IPS DF 6.9 (cell line): ENCODE measurements around the gene MYT1.
"Not testable (repeated sequence)": the region's sequence is repeated elsewhere in the genome, so short reads cannot be mapped to it uniquely, and the experiment has no call there.

ENCODE experiments used
- DNase-seq: peaks from one replicate; pipeline ENCODE4 v3.0.0-alpha.2; 2013; ENCODE audit warnings: low read depth, low spot score
- H3K27ac ChIP-seq: one replicate; pipeline ENCODE4 v1.5.1; 2013; ENCODE audit warnings: low read length, control low read depth
- H3K27me3 ChIP-seq: 2 replicates; pipeline ENCODE4 v1.6.1; 2013; ENCODE audit warnings: mild to moderate bottlenecking, low read length; ENCODE audit not compliant: control insufficient read depth, insufficient read depth
- H3K36me3 ChIP-seq: 2 replicates; pipeline ENCODE4 v1.6.1; 2013; ENCODE audit warnings: low read length; ENCODE audit not compliant: control insufficient read depth, insufficient read depth
- H3K4me1 ChIP-seq: 2 replicates; pipeline ENCODE4 v1.6.1; 2013; ENCODE audit warnings: low read length; ENCODE audit not compliant: control insufficient read depth, insufficient read depth
- H3K4me3 ChIP-seq: 2 replicates; pipeline ENCODE4 v1.5.1; 2013; ENCODE audit warnings: mild to moderate bottlenecking, low read length
- H3K9me3 ChIP-seq: 2 replicates; pipeline ENCODE4 v1.6.1; 2013; ENCODE audit warnings: low read length, inconsistent platforms; ENCODE audit not compliant: control insufficient read depth, insufficient read depth
- WGBS: extraction: QIAGEN DNeasy Blood & Tissue Kit; methylation state at CpG from one replicate; pipeline ENCODE4 v1.1.7; 2013; ENCODE audit warnings: mixed read lengths, missing lambda C conversion rate; ENCODE audit not compliant: insufficient read length, insufficient coverage; 5-methylcytosine and 5-hydroxymethylcytosine counted together

The MYT1 gene

GRCh38 chr20:64164123-64164836 is at the start of gene MYT1:
MYT1 (plus strand) TSS chr20:64164452; CDS start chr20:64198862, 34,410 bp downstream.
- Histone ChIP-seq H3K4me3 (no peak within 1 kb of the TSS), H3K36me3 (no peaks in the 10 kb centered on the region), H3K27me3 (no peaks in the 10 kb centered on the region; the same call in 1 of the 2 replicates), H3K9me3 (no peaks in the 10 kb centered on the region), H3K4me1 (peaks cover 12% of the 10 kb centered on the region), H3K27ac (no peak within 1 kb of the TSS)
- no peak for DNase-seq
- no CpG with 5 or more reads among the region's 21 CpGs for WGBS

DNA sequence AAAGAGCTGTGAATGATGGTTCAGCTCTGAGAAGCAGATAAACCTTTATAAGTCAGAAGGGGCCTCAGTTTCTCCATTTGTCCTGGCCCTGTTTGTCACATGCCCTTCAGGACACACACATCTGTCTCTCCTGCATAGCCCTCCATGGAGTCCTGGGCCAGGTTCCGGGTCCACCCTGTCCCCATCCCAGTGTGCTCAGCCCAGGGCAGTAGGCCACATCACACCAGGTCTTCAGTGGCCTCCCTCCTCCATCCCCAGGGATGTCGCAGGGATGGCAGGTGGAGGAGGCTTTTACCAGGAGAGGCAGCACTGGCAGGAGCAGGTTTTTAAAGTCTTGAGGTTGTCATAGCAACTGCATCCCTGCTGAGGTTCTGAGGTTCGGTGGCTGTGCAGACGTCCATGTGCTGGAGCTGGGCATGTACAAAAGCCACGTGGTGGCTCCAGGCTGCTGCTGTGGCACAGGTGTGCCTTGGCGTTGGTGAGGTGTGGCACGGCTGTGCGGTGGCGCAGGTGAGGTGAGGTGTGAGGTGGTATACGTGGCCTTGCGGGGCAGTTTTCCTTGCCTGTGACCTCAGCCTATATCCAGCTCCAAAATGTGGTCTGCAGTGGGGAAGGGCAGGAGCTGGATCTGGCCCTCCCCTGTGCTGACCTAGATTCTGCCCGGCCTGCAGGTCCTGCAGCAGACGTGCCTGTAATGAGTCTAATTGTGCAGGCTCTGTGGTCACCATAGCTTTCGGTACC is 48.9 kb upstream of the MYT1 start:
- Histone ChIP-seq H3K36me3 (no peaks in the 10 kb centered on the region), H3K4me1 (no peaks in the 10 kb centered on the region), H3K27ac (no peak overlapping the region), H3K9me3 (no peaks in the 10 kb centered on the region), H3K4me3 (no peak overlapping the region), H3K27me3 (no peaks in the 10 kb centered on the region)
- no CpG with 5 or more reads among the region's 14 CpGs for WGBS
- DNase-seq = no peak

DNA sequence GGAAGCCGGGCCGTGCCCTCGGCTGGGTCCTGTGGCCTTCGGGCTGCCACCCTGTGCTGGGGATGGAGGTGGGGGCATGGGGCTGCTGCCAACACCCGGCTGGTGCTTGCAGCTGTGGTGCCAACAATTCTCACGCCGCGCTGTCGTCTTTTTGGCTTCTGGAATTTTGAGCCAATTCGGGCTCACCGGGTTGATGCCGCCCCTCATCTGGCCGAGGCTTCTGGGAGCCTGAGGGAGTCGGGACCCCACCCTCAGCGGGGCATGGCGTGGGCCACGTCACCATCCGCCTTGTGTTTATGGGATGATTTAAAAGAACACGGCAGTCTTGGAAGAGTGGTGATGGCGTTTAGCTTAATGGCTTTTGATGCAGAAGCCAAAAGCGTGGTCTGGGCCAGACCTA is 48.2 kb upstream of the MYT1 start:
- no peak for DNase-seq
- no peaks in the 10 kb centered on the region for H3K9me3 ChIP-seq
- H3K4me1 ChIP-seq = no peaks in the 10 kb centered on the region
- no peak overlapping the region for H3K27ac ChIP-seq
- no peak overlapping the region for H3K4me3 ChIP-seq
- no CpG with 5 or more reads among the region's 21 CpGs for WGBS
- no peaks in the 10 kb centered on the region for H3K27me3 ChIP-seq
- no peaks in the 10 kb centered on the region for H3K36me3 ChIP-seq

DNA sequence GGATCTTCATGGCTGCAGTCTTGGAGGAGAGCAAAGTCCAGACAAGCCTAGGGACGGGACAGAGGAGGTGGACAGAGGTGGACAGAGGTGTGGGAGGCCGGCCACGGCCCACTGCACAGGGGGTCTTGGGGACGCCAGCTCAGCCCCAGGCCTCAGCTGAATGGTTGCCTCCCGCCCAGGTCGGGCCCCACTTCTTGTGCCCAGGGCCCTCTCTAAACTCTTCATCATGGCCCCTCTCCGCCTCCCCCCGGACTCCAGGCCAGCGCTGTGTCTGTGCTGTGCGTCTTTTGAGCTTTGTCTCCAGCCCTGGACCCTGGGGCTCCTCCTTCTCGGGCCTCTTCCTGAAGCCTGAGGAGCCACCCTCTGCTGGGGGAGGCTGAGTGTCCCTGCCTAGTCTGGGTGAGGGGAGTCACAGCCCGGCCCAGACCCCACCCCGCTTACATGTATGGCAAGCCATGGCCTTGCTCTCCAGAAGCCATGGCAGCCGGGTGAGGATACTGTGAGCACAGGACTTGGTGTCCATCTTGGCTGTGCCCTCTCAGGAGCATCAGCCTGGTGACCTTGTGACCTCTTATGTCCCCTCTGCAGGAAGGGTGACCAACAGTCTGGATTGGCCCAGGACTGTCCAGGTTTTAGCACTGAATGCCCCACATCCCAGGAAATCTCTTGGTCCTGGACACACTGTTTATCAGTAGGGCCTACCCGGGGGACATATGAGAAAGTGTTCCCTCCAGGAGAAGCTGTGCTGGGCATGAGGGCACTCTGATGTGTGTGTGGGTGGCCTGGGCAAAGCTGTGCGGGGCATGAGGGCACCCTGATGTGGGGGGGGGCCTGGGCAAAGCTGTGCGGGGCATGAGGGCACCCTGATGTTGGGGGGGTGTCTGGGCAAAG is 47.5 kb upstream of the MYT1 start:
- no peak for DNase-seq
- H3K9me3 ChIP-seq = no peaks in the 10 kb centered on the region
- WGBS = no CpG with 5 or more reads among the region's 17 CpGs
- no peak overlapping the region for H3K4me3 ChIP-seq
- no peaks in the 10 kb centered on the region for H3K27me3 ChIP-seq
- no peaks in the 10 kb centered on the region for H3K36me3 ChIP-seq
- H3K4me1 ChIP-seq = no peaks in the 10 kb centered on the region
- no peak overlapping the region for H3K27ac ChIP-seq

DNA sequence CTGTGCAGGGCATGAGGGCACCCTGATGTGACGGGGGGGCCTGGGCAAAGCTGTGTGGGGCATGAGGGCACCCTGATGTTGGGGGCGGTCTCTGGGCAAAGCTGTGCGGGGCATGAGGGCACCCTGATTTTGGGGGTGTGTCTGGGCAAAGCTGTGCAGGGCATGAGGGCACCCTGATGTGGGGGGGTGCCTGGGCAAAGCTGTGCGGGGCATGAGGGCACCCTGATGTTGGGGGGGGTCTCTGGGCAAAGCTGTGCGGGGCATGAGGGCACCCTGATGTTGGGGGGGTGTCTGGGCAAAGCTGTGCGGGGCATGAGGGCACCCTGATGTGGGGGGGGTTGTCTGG is 46.8 kb upstream of the MYT1 start:
- not testable (repeated sequence) for DNase-seq, H3K4me3 ChIP-seq, H3K36me3 ChIP-seq, H3K27me3 ChIP-seq, H3K9me3 ChIP-seq, H3K27ac ChIP-seq, H3K4me1 ChIP-seq
- no CpG with 5 or more reads among the region's 6 CpGs for WGBS

GRCh38 chr20:64119301-64119680 is 45.0 kb upstream of the MYT1 start:
- Histone ChIP-seq H3K27ac (no peak overlapping the region), H3K4me1 (no peaks in the 10 kb centered on the region), H3K27me3 (no peaks in the 10 kb centered on the region), H3K4me3 (no peak overlapping the region), H3K9me3 (no peaks in the 10 kb centered on the region), H3K36me3 (no peaks in the 10 kb centered on the region)
- DNase-seq = no peak
- no CpG with 5 or more reads among the region's 8 CpGs for WGBS

DNA sequence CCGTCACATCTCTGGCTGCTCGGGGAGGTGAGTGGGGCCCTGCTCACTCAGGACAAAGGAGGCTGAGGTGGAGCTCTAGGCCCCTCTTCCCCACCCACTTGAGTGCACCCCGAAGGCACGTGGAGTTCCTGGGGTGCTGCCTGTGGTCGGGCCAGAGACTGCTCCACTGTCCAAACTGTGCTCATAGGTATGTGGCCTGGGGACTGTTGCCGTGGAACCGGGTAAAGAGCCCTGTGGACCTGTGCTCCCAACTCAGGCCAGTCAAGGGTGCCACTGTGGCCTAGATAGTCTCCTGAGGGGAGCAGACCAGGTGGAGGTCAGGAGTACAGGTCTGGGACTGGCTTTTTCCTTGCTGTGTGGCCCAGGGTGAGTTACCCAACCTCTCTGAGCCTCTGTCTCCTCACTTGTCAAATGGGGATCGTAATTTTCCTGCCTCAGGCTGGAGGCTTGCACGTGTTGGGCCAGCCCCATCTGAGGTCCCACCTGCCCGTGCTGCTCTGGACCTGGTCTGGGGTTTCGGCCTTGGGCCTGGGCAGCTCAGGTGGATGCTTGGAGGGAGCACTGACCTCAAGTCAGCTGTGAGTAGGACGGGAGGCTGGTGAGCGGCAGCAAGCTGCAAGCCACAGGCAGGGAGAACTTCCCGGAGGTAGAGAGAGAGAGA is 44.4 kb upstream of the MYT1 start:
- H3K36me3 ChIP-seq = no peaks in the 10 kb centered on the region
- DNase-seq = no peak
- no peak overlapping the region for H3K4me3 ChIP-seq
- H3K27ac ChIP-seq = no peak overlapping the region
- no peaks in the 10 kb centered on the region for H3K27me3 ChIP-seq
- WGBS = no CpG with 5 or more reads among the region's 14 CpGs
- no peaks in the 10 kb centered on the region for H3K4me1 ChIP-seq
- no peaks in the 10 kb centered on the region for H3K9me3 ChIP-seq

GRCh38 chr20:64121586-64121985 is 42.7 kb upstream of the MYT1 start:
- Histone ChIP-seq H3K27me3 (no peaks in the 10 kb centered on the region), H3K4me3 (no peak overlapping the region), H3K4me1 (no peaks in the 10 kb centered on the region), H3K36me3 (no peaks in the 10 kb centered on the region), H3K27ac (no peak overlapping the region), H3K9me3 (no peaks in the 10 kb centered on the region)
- WGBS = no CpG with 5 or more reads among the region's 12 CpGs
- DNase-seq = no peak

GRCh38 chr20:64122927-64123326 is 41.3 kb upstream of the MYT1 start:
- not testable (repeated sequence) for H3K4me1 ChIP-seq, DNase-seq, H3K9me3 ChIP-seq, H3K4me3 ChIP-seq, H3K27me3 ChIP-seq, H3K36me3 ChIP-seq, H3K27ac ChIP-seq
- no CpG with 5 or more reads among the region's 11 CpGs for WGBS

- not testable (repeated sequence) for H3K27ac ChIP-seq, H3K36me3 ChIP-seq, DNase-seq, H3K27me3 ChIP-seq, H3K4me3 ChIP-seq, H3K4me1 ChIP-seq, H3K9me3 ChIP-seq
- no CpG with 5 or more reads among the region's 11 CpGs for WGBS
Observed at GRCh38 chr20:64123517-64123916, 40.7 kb upstream of the MYT1 start.
